RCC 7860 (cell line): Measurements from ENCODE around the gene RPS10.
"Not testable (repeated sequence)": the region's sequence is repeated elsewhere in the genome, so short reads cannot be mapped to it uniquely, and the experiment has no call there.

ENCODE experiments used
- DNase-seq: peaks from one replicate; pipeline ENCODE4 v3.0.0-alpha.2; 2015; ENCODE audit warnings: low spot score
- FAIRE-seq: peaks from 2 replicates; lab custom pipeline; 2012; peaks lifted over from hg19 to GRCh38; lab: Jason Lieb, UNC

The RPS10 gene

DNA sequence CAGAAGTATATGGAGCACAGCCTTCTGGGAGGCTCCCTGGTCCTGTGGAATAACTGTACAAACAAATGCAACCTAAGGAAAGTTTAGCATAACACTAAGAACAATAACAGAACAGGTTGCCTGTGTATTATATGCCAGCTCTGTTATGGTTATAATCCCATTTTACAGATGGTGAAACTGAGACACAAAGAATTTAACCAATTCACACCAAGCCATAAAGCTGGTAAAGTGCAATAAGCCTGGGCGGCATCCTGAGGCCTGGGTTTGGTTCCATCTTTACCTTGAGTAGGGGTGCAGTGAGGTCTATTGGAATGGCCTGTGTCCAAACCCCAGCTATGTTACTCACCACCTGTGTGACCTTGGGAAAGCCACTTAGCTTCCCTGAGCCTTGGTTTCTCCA lies 25.3 kb upstream of the RPS10 start:
- FAIRE-seq (no peak), DNase-seq (no peak)

DNA sequence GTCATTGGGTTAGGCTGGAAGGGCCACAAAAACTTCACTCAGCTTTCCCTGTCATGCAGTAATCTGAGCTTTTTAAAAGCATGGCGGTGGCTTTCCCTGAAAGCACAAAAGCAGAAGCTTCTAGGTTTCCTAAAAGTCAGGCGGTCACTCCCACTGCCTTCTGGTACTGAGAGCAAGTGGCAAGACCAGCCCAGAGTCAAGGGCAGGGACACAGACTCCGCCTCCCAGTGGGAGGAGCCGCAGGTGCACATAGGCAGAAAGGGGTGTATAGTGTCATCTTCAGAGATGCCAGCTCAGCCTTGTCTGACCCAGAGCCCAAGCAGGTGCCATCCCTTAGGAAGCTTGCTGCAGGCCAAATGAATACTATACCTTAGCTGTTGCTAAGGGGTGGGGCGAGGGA lies 22.0 kb upstream of the RPS10 start:
- no peak for DNase-seq
- no peak for FAIRE-seq

DNA sequence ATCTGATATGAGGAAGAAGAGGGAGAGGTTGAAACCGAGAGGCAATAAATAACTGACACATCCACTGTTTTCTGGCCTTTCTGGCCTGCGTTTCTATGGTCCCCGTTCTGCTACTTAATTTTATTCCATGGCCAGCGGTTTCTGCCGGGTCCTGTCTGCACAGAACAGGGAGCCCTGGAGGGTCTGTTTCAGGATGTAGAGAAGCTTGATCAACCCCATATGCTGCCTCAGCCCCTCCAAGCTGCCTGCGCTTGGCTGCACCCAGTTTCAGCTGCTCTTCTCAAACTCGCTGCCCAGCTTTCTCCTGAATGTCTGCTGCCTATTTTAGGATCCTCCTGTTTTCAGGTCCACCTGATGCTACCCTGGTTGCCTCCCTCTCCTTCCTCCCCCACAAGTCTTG lies 21.5 kb upstream of the RPS10 start:
- DNase-seq = no peak
- no peak for FAIRE-seq

DNA sequence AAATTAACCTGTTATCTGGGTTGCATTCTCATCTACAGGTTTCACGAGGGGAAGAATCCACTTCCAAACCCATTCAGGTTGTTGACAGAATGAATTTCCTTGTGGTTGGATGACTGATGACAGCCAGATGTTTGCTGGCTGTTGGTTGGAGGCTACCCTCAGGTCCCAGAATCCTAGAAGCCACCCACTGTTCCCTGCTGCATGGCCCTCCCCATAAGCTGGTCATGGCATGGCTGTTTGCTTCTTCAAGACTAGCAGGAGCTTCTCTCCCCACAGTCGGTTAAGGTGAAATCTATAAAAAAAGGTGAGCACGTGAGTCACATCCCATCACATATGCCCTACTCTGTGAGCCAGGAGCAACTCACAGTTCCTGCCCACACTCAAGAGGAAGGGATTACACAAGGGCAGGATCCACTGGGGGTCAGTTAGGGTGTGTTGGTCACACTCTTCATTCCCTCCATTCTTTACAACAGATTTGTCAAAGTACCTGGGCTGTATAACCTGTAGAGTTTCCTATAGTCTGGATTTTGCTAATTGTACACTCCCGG lies 19.5 kb upstream of the RPS10 start:
- FAIRE-seq (no peak), DNase-seq (no peak)

DNA sequence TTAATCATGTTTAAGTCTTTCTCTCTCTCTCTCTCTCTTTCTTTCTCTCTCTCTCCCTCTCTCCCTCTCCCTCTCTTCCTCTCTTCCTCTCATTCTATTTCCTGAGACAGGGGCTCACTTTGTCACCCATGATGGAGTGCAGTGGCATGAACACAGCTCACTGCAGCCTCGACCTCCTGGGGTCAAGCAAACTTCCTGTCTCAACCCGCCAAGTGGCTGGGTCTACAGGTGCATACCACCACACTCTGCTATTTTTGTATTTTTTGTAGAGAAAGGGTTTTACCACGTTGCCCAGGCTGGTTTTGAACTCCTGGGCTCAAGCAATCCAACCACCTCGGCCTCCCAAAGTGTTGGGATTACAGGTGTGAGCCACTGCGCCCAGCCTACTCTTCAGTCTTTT lies 15.7 kb upstream of the RPS10 start:
- FAIRE-seq (no peak), DNase-seq (no peak)

DNA sequence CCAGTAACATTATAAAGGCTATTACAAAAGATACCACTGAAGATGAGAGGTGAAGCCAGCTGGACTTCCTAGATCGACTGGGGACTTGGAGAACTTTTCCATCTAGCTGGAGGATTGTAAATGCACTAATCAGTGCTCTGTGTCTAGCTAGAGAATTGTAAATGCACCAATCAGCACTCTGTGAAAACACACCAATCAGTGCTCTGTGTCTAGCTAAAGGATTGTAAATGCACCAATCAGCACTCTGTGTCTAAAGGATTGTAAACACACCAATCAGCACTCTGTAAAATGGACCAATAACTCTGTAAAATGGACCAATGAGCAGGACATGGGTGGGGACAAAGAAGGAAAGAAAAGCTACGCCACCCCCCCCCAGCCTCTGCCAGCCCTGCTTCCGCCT lies 13.6 kb upstream of the RPS10 start:
- no peak for FAIRE-seq

DNA sequence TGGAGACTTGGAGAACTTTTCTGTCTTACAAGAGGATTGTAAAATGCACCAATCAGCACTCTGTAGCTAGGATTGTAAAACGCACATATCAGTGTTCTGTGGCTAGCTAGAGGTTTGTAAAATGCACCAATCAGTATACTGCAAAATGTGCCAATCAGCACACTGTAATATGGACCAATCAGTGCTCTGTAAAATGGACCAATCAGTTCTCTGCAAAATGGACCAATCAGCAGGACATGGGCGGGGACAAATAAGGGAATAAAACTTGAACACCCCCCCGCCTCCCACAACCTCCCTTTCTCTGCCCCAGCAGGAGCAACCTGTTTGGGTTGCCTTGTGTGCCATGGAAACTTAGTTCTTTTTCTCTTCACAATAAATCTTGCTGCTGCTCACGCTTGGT lies 12.8 kb upstream of the RPS10 start:
- FAIRE-seq = no peak
- no peak for DNase-seq

More for the DNA sequence above, 13.6 kb upstream of the RPS10 start:
- no peak for DNase-seq

DNA sequence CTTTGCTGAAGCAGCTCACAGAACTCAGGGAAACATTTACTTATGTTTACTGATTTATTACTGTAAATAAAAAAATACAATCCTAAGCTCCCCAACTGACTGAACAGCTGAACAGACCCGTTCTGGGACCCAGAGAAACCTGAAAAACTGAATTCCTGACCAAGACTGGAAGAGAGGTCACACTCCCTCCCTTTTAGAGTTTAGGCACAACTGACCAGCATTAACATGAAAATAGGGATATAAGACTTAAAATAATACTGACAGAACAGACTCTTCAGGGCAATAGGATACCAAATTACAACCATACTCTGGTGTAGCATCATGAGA lies 11.7 kb upstream of the RPS10 start:
- DNase-seq (no peak), FAIRE-seq (no peak)

DNA sequence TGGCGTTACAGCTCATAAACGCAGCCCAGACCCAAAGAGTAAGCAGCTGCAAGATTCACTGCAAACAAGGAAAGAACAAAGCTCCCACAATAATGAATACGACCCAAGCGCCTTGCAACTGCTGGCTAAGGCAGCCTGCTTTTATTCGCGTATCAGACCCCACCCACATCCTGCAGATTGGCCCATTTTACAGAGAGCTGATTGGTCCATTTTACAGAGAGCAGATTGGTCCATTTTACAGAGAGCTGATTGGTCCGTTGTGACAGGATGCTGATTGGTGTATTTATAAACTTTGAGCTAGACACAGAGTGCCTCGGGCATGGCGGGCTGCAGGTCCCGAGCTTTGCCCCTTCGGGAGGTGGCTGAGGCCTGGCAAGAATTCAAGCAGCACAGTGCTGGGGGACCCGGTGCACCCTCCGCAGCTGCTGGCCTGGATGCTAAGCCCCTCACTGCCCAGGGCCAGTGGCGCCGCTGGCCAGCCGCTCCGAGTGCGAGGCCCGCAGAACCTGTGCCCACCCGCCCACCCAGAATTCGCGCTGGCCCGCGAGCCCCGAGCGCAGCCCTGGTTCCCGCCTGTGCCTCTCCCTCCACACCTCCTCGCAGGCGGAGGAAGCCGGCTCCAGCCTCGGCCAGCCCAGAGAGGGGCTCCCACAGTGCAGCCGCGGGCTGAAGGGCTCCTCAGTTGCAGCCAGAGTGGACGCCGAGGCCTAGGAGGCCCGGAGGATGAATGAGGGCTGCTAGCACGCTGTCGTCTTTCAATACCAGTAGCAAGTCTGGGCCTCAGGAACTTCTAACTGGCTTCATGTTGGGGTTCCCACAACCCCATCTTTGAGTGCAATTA lies 11.2 kb upstream of the RPS10 start:
- DNase-seq (no peak), FAIRE-seq (no peak)

DNA sequence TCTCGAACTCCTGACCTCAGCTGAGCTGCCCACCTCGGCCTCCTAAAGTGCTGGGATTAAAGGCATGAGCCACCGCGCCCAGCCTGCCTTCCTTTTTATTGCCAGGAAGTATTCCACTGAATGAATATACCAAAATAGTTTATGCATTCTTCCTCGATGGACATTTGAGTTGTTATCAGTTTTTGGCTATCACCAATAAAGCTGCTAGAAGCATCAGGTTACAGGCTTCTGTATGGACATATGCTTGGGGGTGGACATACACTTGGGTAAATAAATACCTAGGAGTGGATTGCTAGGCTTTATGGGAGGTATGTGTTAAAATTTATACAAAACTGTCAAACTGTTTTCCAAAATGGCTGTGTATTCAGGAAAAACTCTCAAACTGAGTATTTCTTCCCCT lies 10.0 kb upstream of the RPS10 start:
- FAIRE-seq = no peak

DNA sequence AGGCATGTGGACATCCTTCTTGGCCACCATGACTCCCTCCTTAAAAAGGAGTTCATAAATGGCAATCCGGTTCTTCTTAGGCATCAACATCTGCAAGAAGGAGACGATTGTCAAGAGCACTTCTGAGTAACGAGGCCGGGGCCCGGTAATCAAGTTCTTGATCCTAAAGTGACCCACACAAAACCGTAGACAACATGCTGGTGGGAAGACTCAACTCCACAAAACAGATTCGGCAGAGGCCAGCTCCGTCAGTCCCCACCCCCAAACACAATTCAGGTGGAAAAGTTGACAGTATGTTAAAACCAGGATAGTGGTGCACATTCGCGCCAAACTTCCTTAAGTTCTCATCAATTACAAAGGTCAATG lies 754 bp downstream of the RPS10 start:
- FAIRE-seq (no peak), DNase-seq (no peak)

More for the DNA sequence above, 10.0 kb upstream of the RPS10 start:
- no peak for DNase-seq

DNA sequence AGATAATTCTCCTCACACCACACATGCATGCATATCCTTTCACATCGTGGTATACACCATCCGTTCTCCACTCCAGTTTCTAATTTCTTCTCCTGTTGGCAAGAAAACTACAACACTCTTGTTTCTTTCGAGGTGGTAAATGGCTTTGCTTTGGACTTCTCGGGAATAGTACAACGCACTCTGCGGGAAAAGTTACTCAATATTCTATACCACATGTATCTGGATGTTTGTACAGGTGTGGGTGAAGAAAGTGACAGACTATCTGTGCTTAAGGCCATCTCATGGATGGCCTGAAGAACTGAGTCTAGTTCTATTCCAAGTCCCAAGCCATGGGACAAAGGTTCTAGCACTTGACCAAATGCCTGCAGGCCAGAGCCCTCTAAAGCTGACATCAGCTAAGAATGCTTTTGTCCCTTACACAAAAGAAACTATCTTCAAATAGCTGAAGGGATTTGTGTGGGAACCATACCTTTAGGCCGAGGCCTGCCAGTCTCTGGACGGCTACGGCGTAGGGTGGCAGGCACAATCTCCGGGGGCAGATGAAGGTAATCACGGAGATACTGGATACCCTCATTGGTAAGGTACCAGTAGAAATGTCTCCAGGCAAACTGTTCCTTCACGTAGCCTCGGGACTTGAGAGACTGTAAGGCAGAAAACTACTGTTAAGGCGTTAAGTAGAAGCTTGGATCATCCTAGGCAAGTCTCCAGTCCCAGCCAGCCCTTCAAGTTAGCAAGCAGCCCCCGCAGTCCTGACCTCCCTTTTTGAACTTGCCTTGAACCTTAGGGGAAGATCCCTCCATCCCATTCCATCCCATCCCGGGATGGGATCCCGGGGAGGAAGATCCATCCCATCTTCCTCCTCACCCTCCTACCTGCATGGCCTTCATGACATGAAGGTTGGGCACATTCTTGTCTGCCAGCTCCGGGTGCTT lies 1.4 kb downstream of the RPS10 start:
- FAIRE-seq (no peak), DNase-seq (no peak)

DNA sequence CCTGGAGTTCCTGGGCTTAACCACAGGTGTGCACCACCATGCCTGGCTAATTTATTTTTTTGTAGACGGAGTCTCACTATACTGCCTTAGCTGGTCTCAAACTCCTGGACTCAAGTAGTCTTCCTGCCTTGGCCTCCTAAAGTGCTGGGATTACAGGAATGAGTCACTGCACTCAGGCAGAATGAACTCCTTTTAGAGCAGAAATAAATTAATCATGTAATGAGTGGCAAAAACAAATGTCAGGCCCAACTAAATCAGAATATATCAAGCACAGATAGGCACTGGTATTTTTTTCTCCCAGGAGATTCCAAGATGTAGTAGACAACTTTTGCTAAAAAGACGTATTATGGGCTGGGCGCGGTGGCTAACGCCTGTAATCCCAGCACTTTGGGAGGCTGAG lies 2.6 kb downstream of the RPS10 start:
- DNase-seq (no peak), FAIRE-seq (no peak)

DNA sequence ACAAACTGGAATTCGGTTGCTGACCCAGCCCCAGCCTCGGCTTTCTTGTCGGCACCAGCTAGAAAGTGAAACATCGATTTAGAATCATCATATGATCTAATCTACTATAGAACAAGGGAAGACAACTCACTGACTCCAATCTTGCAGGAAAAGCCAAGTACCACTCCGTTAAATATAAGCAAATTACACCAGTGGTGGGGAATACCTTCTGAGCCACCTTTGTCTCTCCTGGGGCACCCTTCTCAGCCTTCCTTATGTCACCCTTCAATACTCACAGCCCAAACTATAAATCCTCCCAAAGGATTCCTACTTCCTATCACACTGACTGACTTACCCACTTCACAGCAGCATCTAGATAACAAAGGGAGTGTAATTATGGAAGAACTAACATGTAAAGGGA lies 7.5 kb downstream of the RPS10 start:
- FAIRE-seq (no peak), DNase-seq (no peak)

DNA sequence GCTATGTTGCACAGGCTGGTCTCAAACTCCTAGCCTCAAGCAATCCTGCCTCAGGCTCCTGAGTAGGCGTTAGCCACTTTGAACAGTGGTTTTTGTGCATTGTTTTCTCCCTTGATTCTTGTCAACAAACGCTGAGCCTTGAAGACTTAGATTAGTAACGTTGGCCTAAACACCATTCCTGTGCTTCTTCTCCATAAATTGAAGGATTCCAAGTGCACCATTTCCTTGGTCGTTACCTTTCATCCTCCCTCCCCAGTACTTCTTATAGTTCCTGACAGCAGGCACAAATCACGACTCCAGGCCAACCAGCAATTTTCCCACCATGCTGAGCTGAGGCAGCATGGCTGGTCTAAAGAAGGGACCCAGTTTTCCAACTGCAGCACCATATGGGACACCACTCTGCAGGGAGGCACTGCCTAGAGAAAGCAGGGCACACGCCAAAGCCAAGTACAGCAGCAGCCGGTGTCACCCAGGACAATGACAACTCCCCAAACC lies 8.9 kb downstream of the RPS10 start:
- FAIRE-seq (no peak), DNase-seq (no peak)

DNA sequence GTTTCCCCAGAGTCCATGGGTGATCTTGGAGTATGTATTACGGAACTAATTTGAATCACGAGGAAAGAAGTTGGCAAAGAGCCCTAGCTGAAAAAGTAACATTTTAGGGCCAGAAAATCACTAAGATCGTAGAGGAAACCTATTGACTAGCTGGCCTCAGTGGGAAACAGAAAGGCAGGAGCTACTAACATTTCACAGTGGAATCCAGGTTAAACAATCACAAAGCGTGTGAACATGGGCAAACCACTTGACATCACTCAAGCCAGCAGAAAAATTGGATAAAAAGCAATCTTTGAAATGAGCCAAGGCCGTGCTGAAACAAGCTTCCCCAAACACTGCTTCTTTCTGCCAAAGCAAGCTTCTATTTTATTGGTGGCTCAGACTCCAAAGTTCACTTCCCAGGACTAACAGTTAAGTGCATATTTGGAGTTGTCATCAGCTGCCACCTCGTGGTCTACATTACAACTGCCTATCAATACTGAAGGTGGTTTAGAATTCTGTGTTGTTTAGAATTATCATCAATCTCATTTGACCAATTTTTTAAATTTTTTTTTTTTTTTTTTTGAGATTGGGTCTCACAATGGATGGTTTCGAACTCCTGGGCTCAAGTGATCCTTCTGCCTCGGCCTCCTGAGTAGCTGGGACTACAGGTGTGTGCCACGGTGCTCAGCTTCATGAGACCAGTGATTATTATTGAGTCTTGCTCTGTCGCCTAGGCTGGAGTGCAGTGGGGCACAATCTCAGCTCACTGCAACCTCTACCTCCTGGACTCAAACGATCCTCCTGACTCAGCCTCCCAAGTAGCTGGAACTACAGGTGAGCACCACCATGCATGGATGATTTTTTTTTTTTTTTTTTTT lies 10.6 kb downstream of the RPS10 start:
- DNase-seq = peak; percentile 30

DNA sequence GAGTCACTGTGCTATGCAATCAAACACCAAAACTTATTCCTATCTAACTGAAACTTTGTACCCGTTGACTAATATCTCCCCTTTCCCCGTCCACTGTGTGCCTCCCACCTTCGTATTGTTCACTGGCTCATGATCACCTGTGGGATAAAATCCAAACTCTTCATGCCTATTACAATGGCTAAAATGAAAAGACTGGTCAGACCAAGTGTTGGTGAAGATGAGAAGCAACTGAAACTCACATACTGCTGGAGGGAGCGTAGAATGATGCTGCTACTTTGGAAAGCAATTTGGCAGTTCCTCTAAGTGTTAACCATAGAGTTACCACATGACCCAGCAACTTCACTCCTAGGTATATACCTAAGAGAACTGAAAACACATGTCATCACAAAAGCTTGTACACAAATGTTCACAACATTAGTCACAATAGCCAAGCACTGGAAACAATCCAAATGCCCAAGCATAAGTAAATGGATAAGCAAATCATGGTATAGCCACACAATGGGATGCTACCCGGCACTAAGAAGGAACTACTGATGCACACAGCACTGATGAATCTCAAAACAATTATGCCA lies 13.1 kb downstream of the RPS10 start:
- DNase-seq (no peak), FAIRE-seq (no peak)

More for the DNA sequence above, 10.6 kb downstream of the RPS10 start:
- FAIRE-seq = no peak

DNA sequence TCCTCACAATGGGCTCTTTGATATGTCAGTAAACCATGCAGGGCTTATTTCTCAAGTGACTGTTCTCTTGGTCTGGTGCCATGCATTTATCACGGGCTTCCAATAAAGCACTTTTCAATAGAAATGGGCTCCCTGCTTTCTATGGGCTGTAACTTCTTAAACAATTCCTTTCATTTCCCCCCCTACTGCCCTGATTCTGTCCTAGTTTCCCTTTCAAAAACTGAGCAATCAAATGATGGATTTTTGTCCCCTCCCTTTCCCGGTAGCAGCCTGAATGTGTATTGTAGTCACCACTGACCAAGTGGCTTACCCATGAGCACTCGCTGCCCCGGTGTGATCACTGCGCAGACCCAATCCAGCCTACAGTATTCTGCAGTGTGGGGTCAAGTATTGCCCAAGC lies 13.9 kb downstream of the RPS10 start:
- DNase-seq (no peak), FAIRE-seq (no peak)

DNA sequence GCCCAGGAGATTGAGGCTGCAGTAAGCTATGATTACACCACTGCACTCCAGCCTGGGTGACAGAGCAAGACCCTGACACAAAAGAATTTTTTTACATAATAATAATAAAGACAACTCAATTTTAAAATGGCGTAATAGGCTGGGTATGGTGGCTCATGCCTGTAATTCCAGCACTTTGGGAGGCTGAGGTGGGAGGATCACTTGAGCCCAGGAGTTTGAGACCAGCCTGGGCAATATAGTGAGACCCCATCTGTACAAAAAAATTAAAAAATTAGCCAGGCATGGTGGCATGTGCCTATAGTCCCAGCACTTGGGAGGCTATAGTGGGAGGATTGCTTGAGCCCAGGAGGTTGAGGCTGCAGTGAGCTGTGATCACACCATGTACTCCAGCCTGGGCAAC lies 18.0 kb downstream of the RPS10 start:
- not testable (repeated sequence) for FAIRE-seq, DNase-seq

DNA sequence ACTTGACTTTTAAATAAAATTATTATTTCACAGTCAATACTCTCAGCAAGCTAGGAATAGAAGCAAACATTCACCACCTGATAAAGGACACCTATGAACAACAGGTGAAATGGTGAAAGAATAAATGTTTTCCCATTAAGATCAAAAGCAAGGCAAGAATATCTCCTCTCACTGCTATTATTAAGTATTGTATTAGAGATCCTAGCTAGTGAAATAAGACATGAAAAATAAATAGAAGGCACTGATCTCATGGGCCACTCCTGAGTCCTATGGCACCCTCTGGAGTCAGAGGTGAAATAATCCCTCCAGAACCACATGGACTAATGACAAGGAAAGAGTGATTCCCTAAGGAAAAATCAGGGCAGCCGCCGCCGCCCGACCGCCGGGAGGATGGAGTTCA lies 29.4 kb downstream of the RPS10 start:
- no peak for FAIRE-seq

DNA sequence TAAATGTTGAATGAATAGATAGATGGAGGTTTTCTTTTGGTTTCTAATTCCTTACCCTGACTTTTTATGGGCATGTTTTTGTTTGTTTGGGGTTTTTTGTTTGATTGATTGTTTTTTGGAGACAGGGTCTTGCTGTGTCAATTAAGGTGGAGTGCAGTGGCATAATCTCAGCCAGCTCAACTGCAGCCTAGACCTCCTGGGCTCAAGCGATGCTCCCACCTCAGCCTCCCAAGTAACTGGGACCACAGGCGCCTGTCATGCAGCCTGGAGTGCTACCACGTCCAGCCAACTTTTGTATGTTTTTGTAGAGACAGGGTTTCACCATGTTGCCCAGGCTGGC lies 31.9 kb downstream of the RPS10 start:
- DNase-seq (no peak), FAIRE-seq (no peak)

More for the DNA sequence above, 29.4 kb downstream of the RPS10 start:
- no peak for DNase-seq
